Kidney (tissue), 14 donors: ENCODE data around the gene TSC22D3. TPM values are rescaled to one million over a fixed set of nuclear protein-coding genes. Genes with fewer than 3 reads are reported as not detected.

ENCODE experiments used
- DNase-seq, 5 donors: peaks; one replicate each; pipeline ENCODE4 v3.0.0-alpha.2; 2013 to 2020
- FAIRE-seq: peaks from 2 replicates; lab custom pipeline; 2012; peaks lifted over from hg19 to GRCh38; lab: Jason Lieb, UNC
- H3K27ac ChIP-seq, 2 donors: one replicate each; pipeline ENCODE4 v1.7.0; 2013; ENCODE audit warnings: low read depth in 2 of 2, low read length in 2 of 2, inconsistent platforms in 1 of 2
- H3K27me3 ChIP-seq: one replicate; pipeline ENCODE4 v1.7.1; 2013; ENCODE audit warnings: low read length, inconsistent platforms; ENCODE audit not compliant: control insufficient read depth, insufficient read depth
- H3K36me3 ChIP-seq, 3 donors: one replicate each; pipeline versions ENCODE4 v1.7.0 to v1.7.1; 2013; ENCODE audit warnings: low read length in 3 of 3, control low read depth in 1 of 3, inconsistent platforms in 1 of 3; ENCODE audit not compliant: insufficient read depth in 3 of 3, control insufficient read depth in 2 of 3
- H3K4me1 ChIP-seq, 3 donors: one replicate each; pipeline versions ENCODE4 v1.7.0 to v1.7.1; 2013; ENCODE audit warnings: low read length in 3 of 3, inconsistent platforms in 1 of 3, low read depth in 1 of 3; ENCODE audit not compliant: control insufficient read depth in 2 of 3, insufficient read depth in 2 of 3
- H3K4me3 ChIP-seq, 3 donors: one replicate each; pipeline versions ENCODE4 v1.7.0 to v1.8.1; 2013; ENCODE audit warnings: low read length in 3 of 3, control low read depth in 1 of 3, inconsistent platforms in 1 of 3
- H3K9ac ChIP-seq, 3 donors: one replicate each; pipeline versions ENCODE4 v1.7.0 to v1.7.1; 2013; ENCODE audit warnings: low read length in 3 of 3, control low read depth in 1 of 3, inconsistent platforms in 1 of 3
- H3K9me3 ChIP-seq, 3 donors: one replicate each; pipeline versions ENCODE4 v1.7.0 to v1.7.1; 2013; ENCODE audit warnings: low read length in 3 of 3, control low read depth in 1 of 3, inconsistent platforms in 1 of 3; ENCODE audit not compliant: control insufficient read depth in 2 of 3, insufficient read depth in 1 of 3
- CTCF ChIP-seq: IDR thresholded peaks from 3 replicates; pipeline ENCODE4 v1.5.1; 2012; ENCODE audit warnings: mild to moderate bottlenecking, moderate library complexity, borderline replicate concordance; ENCODE audit not compliant: insufficient read depth; ENCODE audit errors: extremely low read depth
- intact Hi-C: fragments of 100-400 bp; cut with DNase I; formaldehyde crosslinking; loops from one replicate; pipeline ENCODE4 v1.11.1; 2022
- polyA plus RNA-seq: library from polyadenylated mRNA; stranded (reverse); fragments of 350-450 nt; fragmentation: Illumina TruSeq; extraction: RNeasy Lipid Tissue Mini Kit (QIAGEN cat#74804); gene quantifications from one replicate; pipeline ENCODE4 v1.2.3, GENCODE V29; 2014; ENCODE audit warnings: low read depth, low replicate concordance; ENCODE audit not compliant: insufficient read depth
- total RNA-seq: library from RNA; stranded (reverse); fragmentation: NEBNext Ultra II Directional; extraction: Animal tissue kit (Norgen Biotek cat#: 25700); gene quantifications from one replicate; pipeline ENCODE4 v1.2.1, GENCODE V29; 2021
- donor health status: control.
- donor health status: control.
- donor health status: control.
- donor health status: control.
- donor health status: control.
- donor health status: DM: yes; HTN: yes; CAD: no.
- donor health status: Normal renal cell carcinoma (clear cell type).

The TSC22D3 gene
- total and polyA plus RNA-seq, 2 donors from 2014 or later, result 160 to 320 TPM

DNA sequence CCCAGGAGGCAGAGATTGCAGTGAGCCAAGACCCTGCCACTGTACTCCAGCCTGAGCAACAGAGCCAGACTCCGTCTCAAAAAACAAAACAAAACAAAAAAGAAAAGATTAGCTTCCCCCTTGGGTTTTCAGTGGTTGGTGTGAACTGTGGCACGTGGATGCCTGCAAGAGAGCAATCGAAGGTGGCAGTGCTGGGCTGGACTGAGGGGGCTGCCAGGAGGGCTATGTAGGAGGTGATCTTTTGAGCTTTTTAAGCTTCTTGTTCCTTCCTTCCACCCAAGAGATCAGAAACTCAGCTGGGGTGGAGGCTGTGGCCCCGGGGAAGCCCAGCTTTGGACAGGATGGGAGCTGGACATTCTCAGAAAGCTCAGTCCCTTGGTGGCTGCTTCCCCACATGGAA lies 97.7 kb downstream of the TSC22D3 start:
- H3K27me3 ChIP-seq, result peaks cover 2% of the 10 kb centered on the region
- H3K27ac ChIP-seq, result peak overlapping the region; percentile 91 to 93
- TF ChIP-seq CTCF, result no peak
- no peaks in the 10 kb centered on the region for H3K36me3 ChIP-seq
- no peak overlapping the region for H3K9ac ChIP-seq
- no peak for FAIRE-seq
- intact Hi-C loops, result no loop called here
- H3K4me1 ChIP-seq, result peaks cover 5 to 32% (median 23%) of the 10 kb centered on the region in 3 donors
- DNase-seq, result no peak
- no peaks in the 10 kb centered on the region for H3K9me3 ChIP-seq
- no peak overlapping the region for H3K4me3 ChIP-seq

- H3K36me3 ChIP-seq, result no peaks in the 10 kb centered on the region
- H3K27ac ChIP-seq, result peak overlapping the region; percentile 91 to 93
- H3K27me3 ChIP-seq, result peaks cover 2% of the 10 kb centered on the region
- H3K4me3 ChIP-seq, result peak overlapping the region in 2 of 3 donors; percentile 45 to 64
- TF ChIP-seq CTCF, result no peak
- no peak for FAIRE-seq
- H3K9ac ChIP-seq, result peak overlapping the region in 1 of 3 donors; percentile 55
- H3K9me3 ChIP-seq, result no peaks in the 10 kb centered on the region
- DNase-seq, result peak in 2 of 5 donors; percentile 29 to 38
- intact Hi-C loops, result no loop called here
- peaks cover 5 to 29% (median 22%) of the 10 kb centered on the region in 3 donors for H3K4me1 ChIP-seq
Measured at GRCh38 chrX:107677501-107677901, 98.1 kb downstream of the TSC22D3 start.

- Histone ChIP-seq H3K36me3 (no peaks in the 10 kb centered on the region), H3K4me1 (peaks cover 5 to 29% (median 22%) of the 10 kb centered on the region in 3 donors), H3K9ac (peak overlapping the region in 2 of 3 donors; percentile 58 to 60), H3K27ac (peak overlapping the region; percentile 91 to 93), H3K9me3 (no peaks in the 10 kb centered on the region), H3K27me3 (peaks cover 2% of the 10 kb centered on the region), H3K4me3 (peak overlapping the region; percentile 33 to 79 (median 64))
- FAIRE-seq (peak; percentile 51), DNase-seq (peak; percentile 69 to 97 (median 80))
- TF ChIP-seq CTCF, result no peak
- intact Hi-C loops, result no loop called here
Measured at GRCh38 chrX:107676559-107677378, 98.8 kb downstream of the TSC22D3 start.
